HG03575 (cell line): ENCODE measurements around the gene ITCH.
A peak's percentile ranks its signal among the peaks of the same experiment; 100 is the strongest.
"Not testable (repeated sequence)": the region's sequence is repeated elsewhere in the genome, so short reads cannot be mapped to it uniquely, and the experiment has no call there.

Source experiments
- ATAC-seq: cut with Tn5 transposase; IDR thresholded peaks from one replicate; pipeline ENCODE4 v1.9.1; 2021; ENCODE audit not compliant: unreplicated experiment, insufficient number of reproducible peaks, low FRiP score; ENCODE audit errors: extremely low read depth

ITCH gene

GRCh38 chr20:34341199-34341598 is 21.9 kb upstream of the ITCH start:
- ATAC-seq: not testable (repeated sequence)

- no peak for ATAC-seq
These were observed 19.4 kb upstream of the ITCH start for GRCh38 chr20:34343458-34344211.

GRCh38 chr20:34344238-34344637 is 18.8 kb upstream of the ITCH start:
- ATAC-seq: no peak

GRCh38 chr20:34345402-34345736 is 17.7 kb upstream of the ITCH start:
- ATAC-seq: no peak

GRCh38 chr20:34345839-34346532 is 17.1 kb upstream of the ITCH start:
- ATAC-seq: not testable (repeated sequence)

GRCh38 chr20:34346533-34346865 is 16.6 kb upstream of the ITCH start:
- ATAC-seq: not testable (repeated sequence)

GRCh38 chr20:34347571-34347970 is 15.5 kb upstream of the ITCH start:
- ATAC-seq: no peak

GRCh38 chr20:34350095-34350494 is 13.0 kb upstream of the ITCH start:
- ATAC-seq: no peak

- not testable (repeated sequence) for ATAC-seq
These were observed 9.6 kb upstream of the ITCH start for GRCh38 chr20:34353467-34353866.

- ATAC-seq: no peak
These were observed 7.6 kb upstream of the ITCH start for GRCh38 chr20:34355427-34355826.

- not testable (repeated sequence) for ATAC-seq
These were observed 3.3 kb upstream of the ITCH start for GRCh38 chr20:34359729-34360128.

GRCh38 chr20:34362502-34363061 is 491 bp upstream of the ITCH start:
- ATAC-seq: no peak

- peak; percentile 14 for ATAC-seq
These were observed 571 bp downstream of the ITCH start for GRCh38 chr20:34363465-34364222.

GRCh38 chr20:34364223-34364506 is 1.1 kb downstream of the ITCH start:
- ATAC-seq: no peak

GRCh38 chr20:34365765-34366213 is 2.7 kb downstream of the ITCH start:
- no peak for ATAC-seq

GRCh38 chr20:34367155-34367554 is 4.1 kb downstream of the ITCH start:
- no peak for ATAC-seq

- not testable (repeated sequence) for ATAC-seq
These were observed 4.8 kb downstream of the ITCH start for GRCh38 chr20:34367911-34368310.

GRCh38 chr20:34368547-34368946 is 5.5 kb downstream of the ITCH start:
- ATAC-seq: no peak

GRCh38 chr20:34369265-34369664 is 6.2 kb downstream of the ITCH start:
- no peak for ATAC-seq

GRCh38 chr20:34370062-34370461 is 7.0 kb downstream of the ITCH start:
- ATAC-seq: no peak
